ENCODE data around the gene CHD2.

CHD2 gene

DNA sequence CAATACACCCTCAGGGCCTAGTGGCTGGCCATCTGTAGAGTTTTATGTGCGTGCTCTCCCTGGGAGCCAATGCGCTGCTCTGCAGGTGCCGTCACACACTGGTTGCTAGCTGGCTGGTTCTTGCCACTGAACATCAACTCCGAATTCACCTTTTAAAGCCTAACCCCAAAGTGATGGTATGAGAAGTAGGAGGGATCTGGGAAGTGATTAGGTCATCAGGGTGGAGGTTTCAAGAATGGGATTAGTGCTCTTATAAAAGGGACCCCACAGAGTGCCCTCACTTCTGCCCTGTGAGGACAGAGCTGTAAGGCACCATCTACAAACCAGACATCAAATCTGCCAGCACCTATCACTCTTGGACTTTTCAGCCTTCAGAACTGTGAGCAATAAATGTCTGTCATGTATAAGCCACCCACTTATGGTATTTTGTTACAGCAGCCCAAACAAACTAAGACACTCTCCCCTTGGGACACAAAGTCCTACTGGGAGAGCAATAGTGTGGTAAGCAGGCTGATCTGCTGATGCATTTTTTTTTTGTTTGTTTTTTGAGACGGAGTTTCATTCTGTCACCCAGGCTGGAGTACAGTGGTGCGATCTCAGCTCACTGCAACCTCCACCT, 168.6 kb downstream of the CHD2 start:
- no peak for DNase-seq (ENCODE audit: low read depth)

DNA sequence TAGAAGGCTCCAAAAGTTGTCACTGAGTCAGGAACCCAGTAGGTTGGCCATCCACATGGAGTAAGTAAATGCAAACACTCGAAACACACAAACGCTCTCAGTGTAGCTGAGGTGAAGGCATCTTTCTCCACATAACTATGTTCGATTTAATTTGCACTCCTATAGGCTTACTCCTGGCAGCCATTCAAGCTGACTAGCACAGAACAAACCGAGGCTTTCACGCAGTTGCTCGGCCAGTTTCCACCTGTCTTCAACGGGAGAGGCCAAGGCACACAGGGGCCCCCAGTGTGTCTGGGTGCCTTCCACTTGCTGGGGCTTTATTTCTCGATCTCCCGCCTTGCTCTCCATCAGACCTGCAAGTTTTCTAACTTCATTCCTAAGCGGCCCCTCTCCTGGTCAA, 170.0 kb downstream of the CHD2 start:
- DNase-seq (ENCODE audit: low read depth), result no peak

DNA sequence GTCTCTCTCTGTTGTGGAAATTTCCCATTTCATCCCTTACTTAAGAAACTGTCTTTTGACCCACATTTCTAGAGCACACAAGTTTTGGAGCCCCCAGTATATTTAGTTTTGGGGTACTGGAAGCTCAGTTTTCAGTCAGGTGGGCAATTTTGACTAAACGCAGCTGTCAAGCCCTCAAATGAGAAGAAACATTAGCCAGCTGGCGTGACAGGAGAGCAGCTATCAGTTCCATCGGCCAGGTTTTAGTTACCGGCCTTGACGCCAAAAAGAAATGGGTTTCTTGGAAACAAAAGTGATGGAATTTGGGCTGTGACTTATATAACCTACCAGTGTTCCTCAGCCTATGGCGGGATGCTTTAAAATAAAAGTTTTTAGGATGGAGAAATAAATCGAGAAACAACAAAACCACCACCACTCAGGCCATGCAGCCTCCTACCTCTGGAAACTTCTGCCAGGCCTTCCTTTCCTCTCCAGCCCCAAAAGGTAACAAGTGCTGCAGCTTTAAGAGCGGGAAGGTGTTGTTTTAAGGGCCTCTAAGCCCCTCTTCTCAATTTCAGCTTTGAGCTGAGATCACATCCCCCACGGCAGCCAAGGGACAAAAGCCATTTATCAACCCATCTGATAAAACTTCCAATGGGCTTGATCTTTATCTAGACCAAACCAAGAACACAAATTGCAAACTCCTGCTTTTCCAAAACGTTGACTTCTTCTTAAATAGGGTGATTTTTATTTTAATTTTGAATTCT, 170.6 kb downstream of the CHD2 start:
- no peak for DNase-seq (ENCODE audit: low read depth)

DNA sequence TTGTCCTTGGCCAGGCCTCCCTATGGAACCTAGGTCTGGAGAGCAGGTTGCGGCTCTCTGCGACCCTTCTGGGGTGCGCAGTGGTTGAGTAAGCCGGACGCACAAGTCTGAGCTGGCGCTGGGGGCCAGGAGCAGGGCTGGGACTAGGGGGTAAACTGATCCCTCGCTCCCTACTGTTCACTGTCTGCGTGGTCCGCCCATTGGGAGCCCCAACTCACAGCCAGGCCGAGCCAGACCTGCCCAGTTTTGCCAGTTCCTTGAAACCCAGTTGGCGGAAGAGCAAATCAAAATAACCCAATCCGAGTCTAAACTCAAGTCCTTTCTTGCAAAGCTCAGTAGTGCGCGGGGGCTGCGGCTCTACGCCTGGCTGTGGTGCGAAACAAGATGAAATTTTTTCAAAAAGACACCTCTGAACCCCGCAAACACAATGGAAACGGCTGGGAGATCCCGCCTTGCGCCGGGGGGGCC, 171.4 kb downstream of the CHD2 start:
- no peak for DNase-seq (ENCODE audit: low read depth)

DNA sequence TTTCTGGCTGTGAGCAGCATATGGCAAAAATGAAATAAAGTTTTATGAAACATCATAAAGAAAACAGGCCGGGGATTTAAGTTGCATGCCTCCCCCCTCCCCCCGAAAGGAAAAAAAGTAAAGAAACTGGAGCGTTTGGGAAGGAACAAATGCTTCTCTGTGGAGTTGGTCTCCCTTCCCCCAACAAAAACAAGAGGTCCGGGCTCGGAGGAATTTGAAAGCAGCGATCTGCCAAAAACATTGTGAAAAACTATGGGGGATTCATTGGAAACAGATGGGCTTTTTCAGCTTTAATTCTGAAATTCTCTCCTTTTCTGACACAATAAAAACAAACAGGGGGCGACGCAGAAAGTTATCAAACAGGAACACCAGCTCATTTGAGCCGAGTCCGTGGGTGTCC, 171.9 kb downstream of the CHD2 start:
- DNase-seq (ENCODE audit: low read depth), result no peak

DNA sequence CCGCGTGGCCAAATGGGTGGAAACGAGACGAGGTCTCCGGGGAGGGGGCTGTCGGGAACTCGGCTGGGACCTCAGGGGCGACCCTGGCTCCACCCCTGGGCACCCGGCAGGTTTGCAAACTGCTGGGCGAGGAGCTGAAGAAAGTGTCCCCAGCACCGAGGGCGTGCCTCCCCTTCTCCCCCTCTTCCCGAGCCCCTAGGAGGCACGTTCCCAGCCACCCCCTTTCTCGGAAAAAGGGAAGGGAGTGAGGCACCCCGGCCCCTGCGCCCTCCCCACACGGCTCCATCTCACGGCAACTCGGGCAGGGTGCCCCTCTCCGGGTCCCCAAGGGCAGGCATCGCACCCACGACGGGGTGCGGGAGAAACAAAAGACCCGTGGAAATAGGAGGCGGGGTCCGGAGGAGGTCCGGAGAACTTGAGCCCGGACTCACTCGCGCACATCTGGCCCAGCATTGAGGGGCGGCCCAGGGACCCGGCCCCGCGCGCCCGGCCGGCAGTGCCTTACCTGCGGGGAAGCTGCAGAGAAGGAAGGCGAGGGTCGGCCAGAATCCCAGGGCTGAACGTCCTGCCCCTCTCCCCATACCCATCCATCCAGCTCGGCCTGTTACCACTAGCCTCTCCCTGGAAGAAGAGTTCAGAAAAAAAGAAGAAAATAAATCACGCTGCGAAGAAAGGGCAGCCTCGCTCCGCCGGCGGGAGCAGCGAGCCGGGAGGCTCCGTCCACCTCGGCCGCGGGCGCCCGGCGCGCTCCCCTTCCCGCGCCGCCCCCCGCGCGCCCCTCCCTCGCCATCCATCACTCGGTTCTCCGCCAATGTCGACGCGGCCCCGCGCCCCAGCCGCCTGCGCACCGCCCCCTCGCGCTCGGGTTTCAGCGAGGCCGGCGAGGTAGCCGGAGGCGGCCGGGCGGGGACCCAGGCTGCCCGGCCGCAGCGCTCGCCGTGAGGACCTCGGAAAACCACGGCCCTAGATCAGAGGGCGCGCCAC, 172.6 kb downstream of the CHD2 start:
- DNase-seq (ENCODE audit: low read depth), result no peak

DNA sequence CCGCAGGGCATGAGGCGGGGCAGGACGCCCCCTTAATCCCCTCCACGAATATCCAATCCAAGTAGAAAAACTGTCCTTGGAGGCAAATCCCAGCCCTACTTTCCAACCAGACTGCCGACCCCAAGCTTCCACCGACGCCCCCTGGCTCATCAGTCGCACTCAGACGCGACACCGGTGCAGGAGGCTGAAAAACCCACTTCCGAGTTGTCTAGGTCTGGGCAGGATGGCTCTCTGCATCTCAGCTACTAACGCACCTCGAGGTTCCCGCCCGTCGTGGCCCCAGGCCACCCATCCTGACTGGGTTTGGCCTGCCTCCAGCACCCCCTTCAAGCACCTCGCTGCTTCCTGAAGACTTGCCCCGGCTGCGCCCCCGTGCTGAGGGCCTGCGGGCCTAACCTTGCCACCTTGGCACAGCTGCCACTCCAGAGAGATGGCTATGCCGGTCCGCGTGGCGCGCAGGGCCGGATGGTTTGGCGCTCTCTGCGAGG, 173.4 kb downstream of the CHD2 start:
- DNase-seq (ENCODE audit: low read depth), result no peak

DNA sequence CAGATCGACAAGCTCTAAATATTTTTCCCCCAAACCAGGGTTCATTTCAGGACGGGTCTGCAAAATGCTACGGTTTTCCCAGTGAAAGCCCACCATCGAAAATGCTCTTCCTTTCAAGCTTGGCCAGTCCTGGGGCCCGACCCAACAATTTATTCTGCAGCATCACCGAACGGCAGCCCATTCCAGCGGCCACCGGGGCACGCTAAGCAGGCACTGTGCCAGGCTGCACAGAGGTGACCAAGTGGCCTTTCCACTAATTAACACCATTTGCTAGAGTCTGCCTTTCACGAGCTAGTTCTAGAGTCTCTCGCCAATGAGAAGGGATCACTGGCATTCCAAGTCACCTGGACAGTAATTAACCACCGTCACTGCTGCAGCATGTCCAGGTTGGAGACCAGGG, 174.5 kb downstream of the CHD2 start:
- DNase-seq (ENCODE audit: low read depth), result no peak

DNA sequence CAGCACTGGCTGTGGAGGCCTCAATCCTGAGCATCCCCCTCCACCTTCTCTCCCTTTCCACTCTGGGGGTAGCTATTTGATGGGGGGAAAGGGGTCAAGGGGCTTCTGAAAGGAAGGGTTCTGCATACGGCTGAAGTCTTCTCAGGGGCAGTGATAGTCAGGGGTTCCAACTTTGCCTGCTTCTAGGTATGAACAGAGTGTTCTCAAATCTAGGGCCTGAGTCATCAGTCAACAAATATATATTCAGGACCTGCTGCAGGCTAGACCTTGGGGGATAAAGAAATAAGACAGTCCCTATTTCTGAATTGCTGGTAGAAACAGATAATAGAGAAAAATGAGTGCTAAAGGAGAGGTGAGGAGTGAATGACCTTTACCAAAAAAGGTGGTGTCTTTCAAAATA, 176.1 kb downstream of the CHD2 start:
- DNase-seq (ENCODE audit: low read depth), result no peak

DNA sequence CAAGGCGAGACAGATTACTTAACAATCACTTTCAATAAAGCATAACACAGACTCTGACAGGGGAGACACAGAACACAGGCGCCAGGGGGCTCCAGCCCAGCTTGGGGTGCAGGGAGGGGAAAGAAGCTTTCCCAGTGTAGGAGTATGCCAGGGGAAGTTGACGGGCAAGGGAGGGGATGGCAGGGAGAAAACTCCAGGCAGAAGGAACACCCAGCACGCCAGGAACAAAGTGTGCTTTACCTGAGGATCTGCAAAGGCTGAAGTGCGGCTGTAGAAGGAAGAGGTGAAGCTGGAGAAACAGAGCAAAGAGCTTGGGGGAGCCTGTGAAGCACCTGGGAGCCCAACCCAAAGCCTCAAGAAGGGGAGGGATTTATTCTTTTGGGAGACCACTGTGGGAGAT, 176.8 kb downstream of the CHD2 start:
- no peak for DNase-seq (ENCODE audit: low read depth)
